Panc1 (cell line): ENCODE results near the gene HOXB13. TPM values are rescaled to one million over a fixed set of nuclear protein-coding genes. Genes with fewer than 3 reads are reported as not detected.

Experiments
- ATAC-seq: fragments of 200-7000 bp; cut with Tn5 transposase; 2 replicates; pipeline ENCODE4 v1.9.1; 2020; ENCODE audit warnings: mild to moderate bottlenecking, moderate library complexity
- BruUV-seq: library from RNA; stranded (reverse); fragments of 400-500 nt; replicated peaks from 2 replicates; lab custom pipeline; 2021; lab: Mats Ljungman, UMichigan
- CTCF ChIA-PET: fragments of 300-600 bp; sonication (Branson Sonifier 250); formaldehyde crosslinking; loops from one replicate; lab custom pipeline; 2022; ENCODE audit warnings: antibody characterized with exemption; lab: Charles Lee
- POLR2A ChIA-PET: fragments of 300-600 bp; sonication (Branson Sonifier 250); formaldehyde crosslinking; loops from one replicate; lab custom pipeline; 2022; ENCODE audit warnings: antibody characterized with exemption; lab: Charles Lee
- DNase-seq: peaks from one replicate; pipeline ENCODE4 v3.0.0-alpha.2; 2010; ENCODE audit warnings: low read depth, low spot score
- H3K27ac ChIP-seq: 2 replicates; pipeline ENCODE4 v1.5.1; 2011; ENCODE audit warnings: mild to moderate bottlenecking, low read length, inconsistent platforms
- H3K27me3 ChIP-seq: fragments of 200-500 bp; sonication (Bioruptor generic); 2 replicates; pipeline ENCODE4 v1.6.0; 2014; ENCODE audit warnings: low read length, inconsistent platforms; ENCODE audit not compliant: control insufficient read depth, insufficient read depth
- H3K36me3 ChIP-seq: fragments of 200-500 bp; sonication (Bioruptor generic); 2 replicates; pipeline ENCODE4 v1.5.1; 2014; ENCODE audit warnings: inconsistent platforms, mild to moderate bottlenecking, low read length, moderate library complexity; ENCODE audit not compliant: control insufficient read depth, insufficient read depth
- H3K4me1 ChIP-seq: 2 replicates; pipeline ENCODE4 v1.5.1; 2011; ENCODE audit warnings: inconsistent platforms, mild to moderate bottlenecking, low read length, moderate library complexity; ENCODE audit not compliant: control insufficient read depth, insufficient read depth
- H3K4me3 ChIP-seq, 2 experiments: 2 replicates each; pipeline ENCODE4 v1.5.1; 2011 to 2012; ENCODE audit warnings: low read depth in 2 of 2, low read length in 2 of 2, mild to moderate bottlenecking in 2 of 2, inconsistent platforms in 1 of 2, moderate library complexity in 1 of 2
- H3K9me3 ChIP-seq: fragments of 200-500 bp; sonication (Bioruptor generic); 2 replicates; pipeline ENCODE4 v1.5.1; 2014; ENCODE audit warnings: low read depth, mild to moderate bottlenecking, inconsistent platforms, low read length, moderate library complexity; ENCODE audit not compliant: control insufficient read depth, insufficient read depth
- POLR2AphosphoS5 ChIP-seq: IDR thresholded peaks from 2 replicates; pipeline ENCODE4 v1.6.1; 2012; ENCODE audit warnings: mild to moderate bottlenecking, low read depth, low read length, moderate library complexity
- SIN3A ChIP-seq: IDR thresholded peaks from 2 replicates; pipeline ENCODE4 v1.6.1; 2012; ENCODE audit warnings: low read depth, mild to moderate bottlenecking, low read length, moderate library complexity, borderline replicate concordance; ENCODE audit not compliant: insufficient read depth
- TCF7L2 ChIP-seq: IDR thresholded peaks from 2 replicates; pipeline ENCODE4 v1.6.1; 2011; ENCODE audit warnings: mild to moderate bottlenecking, low read depth, low read length, inconsistent platforms
- in situ Hi-C: cut with HindIII; loops from 2 replicates; pipeline ENCODE4 v1.10.0; 2016; ENCODE audit warnings: low sequenced_read_pairs, low pct_unique_long_range_greater_than_20kb
- intact Hi-C: fragments of 100-400 bp; cut with micrococcal nuclease; formaldehyde crosslinking; loops from one replicate; pipeline ENCODE4 v1.10.0; 2022; ENCODE audit not compliant: unreplicated experiment
- total RNA-seq: library from RNA; stranded (reverse); gene quantifications from one replicate; pipeline ENCODE4 v1.2.1, GENCODE V29; 2021; ENCODE audit not compliant: unreplicated experiment
- TF ChIP-seq, protein P1 (sequence below): fragments of 450-650 bp; IDR thresholded peaks from 2 replicates; pipeline ENCODE4 v1.5.1; 2017; ENCODE audit warnings: mild to moderate bottlenecking
- TF ChIP-seq, protein P2 (sequence below), 2 experiments: IDR thresholded peaks; 2 replicates each; pipeline ENCODE4 v1.6.1; 2011 to 2012; ENCODE audit warnings: low read depth in 2 of 2, control low read depth in 1 of 2, low read length in 1 of 2, mild to moderate bottlenecking in 1 of 2, moderate library complexity in 1 of 2; ENCODE audit not compliant: insufficient read depth in 1 of 2

Gene HOXB13
- total RNA-seq, 1 experiment from 2014 or later: 8.1 TPM

DNA sequence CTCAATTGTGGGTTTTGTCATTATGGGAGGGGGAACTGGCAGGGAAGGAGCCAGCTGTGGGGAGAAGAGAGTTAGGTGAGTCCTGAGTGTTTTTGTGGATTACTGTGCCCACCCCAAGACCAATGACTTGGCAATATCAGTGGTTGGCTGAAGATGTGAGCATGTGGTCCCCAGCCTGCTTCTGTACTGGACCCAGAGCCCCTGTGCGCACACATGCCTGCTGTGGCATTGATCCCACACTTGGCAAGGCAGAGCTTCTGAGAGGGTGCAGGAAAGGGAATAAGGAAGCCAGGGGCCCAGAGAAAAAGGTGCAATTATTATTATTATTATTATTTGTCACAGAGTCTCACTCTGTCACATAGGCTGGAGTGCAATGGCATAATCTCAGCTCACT is 7.5 kb downstream of the HOXB13 start:
- TF ChIP-seq POLR2AphosphoS5: no peak
- TF ChIP-seq, protein P1, sequence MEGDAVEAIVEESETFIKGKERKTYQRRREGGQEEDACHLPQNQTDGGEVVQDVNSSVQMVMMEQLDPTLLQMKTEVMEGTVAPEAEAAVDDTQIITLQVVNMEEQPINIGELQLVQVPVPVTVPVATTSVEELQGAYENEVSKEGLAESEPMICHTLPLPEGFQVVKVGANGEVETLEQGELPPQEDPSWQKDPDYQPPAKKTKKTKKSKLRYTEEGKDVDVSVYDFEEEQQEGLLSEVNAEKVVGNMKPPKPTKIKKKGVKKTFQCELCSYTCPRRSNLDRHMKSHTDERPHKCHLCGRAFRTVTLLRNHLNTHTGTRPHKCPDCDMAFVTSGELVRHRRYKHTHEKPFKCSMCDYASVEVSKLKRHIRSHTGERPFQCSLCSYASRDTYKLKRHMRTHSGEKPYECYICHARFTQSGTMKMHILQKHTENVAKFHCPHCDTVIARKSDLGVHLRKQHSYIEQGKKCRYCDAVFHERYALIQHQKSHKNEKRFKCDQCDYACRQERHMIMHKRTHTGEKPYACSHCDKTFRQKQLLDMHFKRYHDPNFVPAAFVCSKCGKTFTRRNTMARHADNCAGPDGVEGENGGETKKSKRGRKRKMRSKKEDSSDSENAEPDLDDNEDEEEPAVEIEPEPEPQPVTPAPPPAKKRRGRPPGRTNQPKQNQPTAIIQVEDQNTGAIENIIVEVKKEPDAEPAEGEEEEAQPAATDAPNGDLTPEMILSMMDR: no peak
- no peak for TF ChIP-seq TCF7L2
- no peak for TF ChIP-seq SIN3A
- TF ChIP-seq, protein P2, sequence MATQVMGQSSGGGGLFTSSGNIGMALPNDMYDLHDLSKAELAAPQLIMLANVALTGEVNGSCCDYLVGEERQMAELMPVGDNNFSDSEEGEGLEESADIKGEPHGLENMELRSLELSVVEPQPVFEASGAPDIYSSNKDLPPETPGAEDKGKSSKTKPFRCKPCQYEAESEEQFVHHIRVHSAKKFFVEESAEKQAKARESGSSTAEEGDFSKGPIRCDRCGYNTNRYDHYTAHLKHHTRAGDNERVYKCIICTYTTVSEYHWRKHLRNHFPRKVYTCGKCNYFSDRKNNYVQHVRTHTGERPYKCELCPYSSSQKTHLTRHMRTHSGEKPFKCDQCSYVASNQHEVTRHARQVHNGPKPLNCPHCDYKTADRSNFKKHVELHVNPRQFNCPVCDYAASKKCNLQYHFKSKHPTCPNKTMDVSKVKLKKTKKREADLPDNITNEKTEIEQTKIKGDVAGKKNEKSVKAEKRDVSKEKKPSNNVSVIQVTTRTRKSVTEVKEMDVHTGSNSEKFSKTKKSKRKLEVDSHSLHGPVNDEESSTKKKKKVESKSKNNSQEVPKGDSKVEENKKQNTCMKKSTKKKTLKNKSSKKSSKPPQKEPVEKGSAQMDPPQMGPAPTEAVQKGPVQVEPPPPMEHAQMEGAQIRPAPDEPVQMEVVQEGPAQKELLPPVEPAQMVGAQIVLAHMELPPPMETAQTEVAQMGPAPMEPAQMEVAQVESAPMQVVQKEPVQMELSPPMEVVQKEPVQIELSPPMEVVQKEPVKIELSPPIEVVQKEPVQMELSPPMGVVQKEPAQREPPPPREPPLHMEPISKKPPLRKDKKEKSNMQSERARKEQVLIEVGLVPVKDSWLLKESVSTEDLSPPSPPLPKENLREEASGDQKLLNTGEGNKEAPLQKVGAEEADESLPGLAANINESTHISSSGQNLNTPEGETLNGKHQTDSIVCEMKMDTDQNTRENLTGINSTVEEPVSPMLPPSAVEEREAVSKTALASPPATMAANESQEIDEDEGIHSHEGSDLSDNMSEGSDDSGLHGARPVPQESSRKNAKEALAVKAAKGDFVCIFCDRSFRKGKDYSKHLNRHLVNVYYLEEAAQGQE (IDR thresholded peaks at IDR 0.05; ENCODE audit: insufficient read depth in 1 of 2, low read depth in 2 of 2, low read length in 1 of 2): no peak
- intact Hi-C loops (loop anchor here (5.0 kb wide), 1 partner anchor 44 kb away; no protein-coding TSS in a partner anchor), in situ Hi-C loops (no loop called here)
- no peaks in the 10 kb centered on the region; the same call in 1 of the 2 replicates for H3K4me1 ChIP-seq
- no peaks in the 10 kb centered on the region for H3K9me3 ChIP-seq
- no TSS peak for BruUV-seq
- no peak overlapping the region for H3K27ac ChIP-seq
- DNase-seq (no peak), ATAC-seq (no peak)
- ChIA-PET CTCF (interaction anchor here (0.6 kb wide), 1 partner anchor 158 kb away, joined by 3 read pairs; no protein-coding TSS in a partner anchor), POLR2A (no interaction called here)
- H3K27me3 ChIP-seq: no peaks in the 10 kb centered on the region
- H3K4me3 ChIP-seq: no peak overlapping the region
- no peaks in the 10 kb centered on the region for H3K36me3 ChIP-seq

DNA sequence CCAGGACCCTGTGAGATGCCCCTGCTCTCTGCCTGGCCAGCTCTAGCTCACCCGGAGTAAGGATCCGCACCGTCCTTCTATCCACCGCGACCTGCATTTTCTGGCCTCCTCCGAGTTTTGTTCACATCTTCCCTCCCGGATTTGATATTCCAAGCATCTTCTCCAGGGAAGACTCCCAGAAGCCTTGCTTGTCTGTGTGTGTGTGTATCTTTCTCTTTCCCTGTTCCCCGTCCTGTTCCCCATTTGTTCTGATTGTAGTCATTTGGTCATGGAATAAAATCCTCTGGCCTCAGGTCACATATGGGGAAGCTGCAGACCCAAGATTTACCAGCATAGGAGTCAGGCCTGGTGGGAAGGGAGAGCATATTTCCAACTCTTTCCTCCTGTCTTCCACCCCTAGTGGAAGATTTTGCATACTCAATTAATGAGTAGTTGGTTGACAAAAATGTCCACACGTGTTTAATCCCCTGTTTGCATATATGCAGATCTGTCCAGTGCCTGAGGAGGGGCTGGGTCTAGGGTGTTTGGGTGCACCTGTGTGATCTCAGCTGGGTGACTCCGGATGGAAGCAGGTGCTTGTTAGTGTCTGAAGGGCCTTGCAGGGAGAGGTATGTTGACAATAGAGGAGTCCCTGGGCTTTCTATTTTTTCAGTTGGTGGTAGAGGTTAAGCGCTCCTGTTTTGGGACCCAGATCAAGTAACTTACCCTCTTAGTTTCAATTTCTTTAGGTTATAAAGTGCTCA is 8.1 kb downstream of the HOXB13 start:
- no TSS peak for BruUV-seq
- in situ Hi-C loops: no loop called here
- Histone ChIP-seq H3K9me3 (no peaks in the 10 kb centered on the region), H3K4me3 (no peak overlapping the region), H3K27me3 (no peaks in the 10 kb centered on the region), H3K36me3 (no peaks in the 10 kb centered on the region), H3K4me1 (no peaks in the 10 kb centered on the region; the same call in 1 of the 2 replicates), H3K27ac (no peak overlapping the region)
- intact Hi-C loops: loop anchor here (5.0 kb wide), 1 partner anchor 43 kb away; no protein-coding TSS in a partner anchor
- POLR2A ChIA-PET: no interaction called here
- DNase-seq: no peak
- no peak for ATAC-seq
- no peak for TF ChIP-seq SIN3A
- no peak for TF ChIP-seq TCF7L2
- CTCF ChIA-PET: no interaction called here
